Thymus (tissue), 11 donors: ENCODE data around the gene FAM170B. TPM values are rescaled to one million over a fixed set of nuclear protein-coding genes. Genes with fewer than 3 reads are reported as not detected.

Source experiments
- DNase-seq, 9 donors: peaks; one replicate each; pipeline ENCODE4 v3.0.0-alpha.2; 2013; ENCODE audit warnings: low spot score in 9 of 9, low read depth in 6 of 9, missing footprints in 1 of 9
- H3K27ac ChIP-seq, 2 donors: one replicate each; pipeline ENCODE4 v1.5.1; 2013; ENCODE audit warnings: control low read depth in 1 of 2, low read depth in 1 of 2, low read length in 1 of 2, mild to moderate bottlenecking in 1 of 2, moderate library complexity in 1 of 2
- H3K27me3 ChIP-seq, 2 donors: one replicate each; pipeline ENCODE4 v1.5.1; 2013; ENCODE audit warnings: low read length in 1 of 2; ENCODE audit not compliant: control insufficient read depth in 2 of 2, insufficient read depth in 1 of 2
- H3K36me3 ChIP-seq, 2 donors: one replicate each; pipeline ENCODE4 v1.5.1; 2013; ENCODE audit warnings: low read length in 1 of 2, mild to moderate bottlenecking in 1 of 2, moderate library complexity in 1 of 2; ENCODE audit not compliant: control insufficient read depth in 2 of 2, insufficient read depth in 2 of 2
- H3K4me1 ChIP-seq, 2 donors: one replicate each; pipeline ENCODE4 v1.5.1; 2013; ENCODE audit warnings: low read length in 2 of 2; ENCODE audit not compliant: control insufficient read depth in 2 of 2, insufficient read depth in 2 of 2
- H3K4me3 ChIP-seq, 2 donors: one replicate each; pipeline ENCODE4 v1.5.1; 2013; ENCODE audit warnings: low read length in 2 of 2, control low read depth in 1 of 2, mild to moderate bottlenecking in 1 of 2
- H3K9me3 ChIP-seq, 2 donors: one replicate each; pipeline ENCODE4 v1.5.1; 2013; ENCODE audit warnings: low read length in 1 of 2, mild to moderate bottlenecking in 1 of 2; ENCODE audit not compliant: control insufficient read depth in 2 of 2, insufficient read depth in 1 of 2
- WGBS: extraction: QIAGEN DNeasy Blood & Tissue Kit; methylation state at CpG from one replicate; pipeline ENCODE4 v1.1.7; 2013; 5-methylcytosine and 5-hydroxymethylcytosine counted together
- polyA plus RNA-seq: library from polyadenylated mRNA; stranded (reverse); fragments of 200-250 nt; gene quantifications from one replicate; pipeline ENCODE4 v1.2.3, GENCODE V29; 2013
- total RNA-seq: library from RNA; stranded (reverse); fragments of 120-200 nt; gene quantifications from one replicate; pipeline ENCODE4 v1.2.4, GENCODE V29; 2013
- donor health status: healthy.

The FAM170B gene
- total and polyA plus RNA-seq, 2 donors, result 0.02 TPM; not detected in 1

DNA sequence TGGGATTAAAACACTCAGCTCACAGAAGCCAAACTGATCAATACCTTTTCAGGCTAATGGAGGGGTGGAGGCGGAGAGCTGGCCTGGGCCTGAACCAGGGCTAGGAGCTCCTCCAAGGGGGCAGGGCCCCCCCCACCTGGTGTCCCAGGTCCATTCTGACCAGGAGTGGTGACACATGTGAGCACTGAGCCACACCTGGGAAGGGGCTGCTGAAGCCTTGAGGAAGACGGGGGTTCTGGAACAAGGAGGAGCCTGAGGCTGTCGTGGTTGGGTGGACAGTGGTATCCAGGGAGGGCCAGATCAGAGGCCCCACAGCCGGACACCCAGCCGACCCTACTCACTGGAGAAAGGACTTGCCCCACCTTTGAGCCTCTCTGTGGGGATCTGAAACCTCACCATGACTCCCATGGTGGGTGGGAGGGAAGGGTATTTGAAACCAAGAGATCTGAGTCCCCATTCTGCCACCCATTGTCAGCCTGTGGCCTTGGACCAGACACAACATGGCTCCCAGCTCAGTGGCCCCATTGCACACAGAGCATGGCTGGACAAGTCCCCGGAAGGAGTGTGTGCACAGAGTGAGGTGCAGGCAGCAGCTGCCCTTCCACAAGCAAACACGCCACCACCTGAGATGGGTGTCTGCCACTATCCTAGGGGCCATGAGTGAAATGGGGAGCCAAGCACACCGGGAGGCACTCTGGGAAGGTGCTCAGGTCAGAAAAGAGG lies 41.9 kb upstream of the FAM170B start:
- Histone ChIP-seq H3K4me3 (no peak overlapping the region), H3K36me3 (no peaks in the 10 kb centered on the region), H3K9me3 (no peaks in the 10 kb centered on the region), H3K27ac (no peak overlapping the region), H3K4me1 (peaks cover 0 to 23% of the 10 kb centered on the region in 2 donors), H3K27me3 (no peaks in the 10 kb centered on the region)
- DNase-seq, result no peak
- 97% methylated on average over 8 of the region's 8 CpGs for WGBS

DNA sequence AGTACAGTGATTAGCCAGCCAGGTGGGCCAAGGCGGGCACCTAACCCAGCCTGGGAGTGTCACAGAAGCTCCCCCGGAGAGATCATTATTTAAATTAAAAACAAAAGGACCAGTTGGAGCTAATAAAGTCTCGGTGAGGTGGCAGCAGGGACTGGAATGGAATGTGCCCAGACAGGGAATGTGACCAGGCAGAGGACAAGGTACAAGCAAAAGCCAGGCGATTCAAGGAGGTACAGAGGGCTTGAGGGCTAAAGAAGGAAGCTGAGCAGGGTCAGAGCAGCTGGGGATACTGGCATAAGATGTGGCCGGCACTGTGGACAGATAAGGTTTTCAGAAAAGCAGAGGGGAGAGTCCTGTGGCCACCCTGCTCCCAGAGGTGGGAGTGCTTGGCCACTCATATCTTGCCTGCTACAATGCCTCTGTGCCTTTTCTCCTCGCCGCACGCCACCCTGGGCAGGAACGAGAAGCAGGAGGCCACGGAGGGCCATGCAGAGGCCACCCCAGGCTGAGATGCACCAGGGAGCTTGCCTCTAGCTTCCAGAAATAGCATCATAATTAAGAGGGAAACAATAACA lies 41.2 kb upstream of the FAM170B start:
- Histone ChIP-seq H3K4me1 (peaks cover 0 to 20% of the 10 kb centered on the region in 2 donors), H3K9me3 (no peaks in the 10 kb centered on the region)

GRCh38 chr10:49174261-49174925 lies 40.6 kb upstream of the FAM170B start:
- no peak for DNase-seq
- Histone ChIP-seq H3K9me3 (no peaks in the 10 kb centered on the region), H3K27me3 (no peaks in the 10 kb centered on the region), H3K4me3 (no peak overlapping the region), H3K27ac (no peak overlapping the region), H3K4me1 (peaks cover 0 to 16% of the 10 kb centered on the region in 2 donors), H3K36me3 (no peaks in the 10 kb centered on the region)
- 51% methylated on average over 15 of the region's 15 CpGs for WGBS

More for the DNA sequence above, 41.2 kb upstream of the FAM170B start:
- no peak overlapping the region for H3K27ac ChIP-seq
- no peaks in the 10 kb centered on the region for H3K27me3 ChIP-seq
- no peak for DNase-seq
- H3K4me3 ChIP-seq, result no peak overlapping the region
- H3K36me3 ChIP-seq, result no peaks in the 10 kb centered on the region
- 95% methylated on average over 10 of the region's 10 CpGs for WGBS

DNA sequence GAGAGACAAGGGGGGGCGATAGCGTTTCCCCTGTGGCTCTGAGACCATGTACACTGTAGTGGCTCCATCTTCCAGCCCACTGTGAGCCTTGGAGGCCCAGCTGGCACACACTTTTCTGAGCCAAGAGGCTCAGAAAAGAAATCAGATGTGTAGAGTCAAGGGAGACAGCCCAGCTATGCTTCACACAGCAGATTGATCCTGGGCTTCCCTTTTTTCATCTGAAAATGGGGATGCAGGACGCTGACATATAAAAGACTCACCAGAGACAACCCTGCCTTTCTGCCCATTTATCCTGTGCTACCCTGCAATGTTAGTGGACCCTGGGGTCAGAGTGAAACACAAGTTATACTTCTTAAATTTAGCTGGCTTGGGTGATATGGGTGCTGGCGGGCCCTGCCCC lies 40.0 kb upstream of the FAM170B start:
- Histone ChIP-seq H3K9me3 (no peaks in the 10 kb centered on the region), H3K4me1 (peaks cover 0 to 16% of the 10 kb centered on the region in 2 donors), H3K27ac (no peak overlapping the region), H3K27me3 (no peaks in the 10 kb centered on the region), H3K36me3 (no peaks in the 10 kb centered on the region), H3K4me3 (no peak overlapping the region)
- no peak for DNase-seq
- 96% methylated on average over 4 of the region's 4 CpGs for WGBS

DNA sequence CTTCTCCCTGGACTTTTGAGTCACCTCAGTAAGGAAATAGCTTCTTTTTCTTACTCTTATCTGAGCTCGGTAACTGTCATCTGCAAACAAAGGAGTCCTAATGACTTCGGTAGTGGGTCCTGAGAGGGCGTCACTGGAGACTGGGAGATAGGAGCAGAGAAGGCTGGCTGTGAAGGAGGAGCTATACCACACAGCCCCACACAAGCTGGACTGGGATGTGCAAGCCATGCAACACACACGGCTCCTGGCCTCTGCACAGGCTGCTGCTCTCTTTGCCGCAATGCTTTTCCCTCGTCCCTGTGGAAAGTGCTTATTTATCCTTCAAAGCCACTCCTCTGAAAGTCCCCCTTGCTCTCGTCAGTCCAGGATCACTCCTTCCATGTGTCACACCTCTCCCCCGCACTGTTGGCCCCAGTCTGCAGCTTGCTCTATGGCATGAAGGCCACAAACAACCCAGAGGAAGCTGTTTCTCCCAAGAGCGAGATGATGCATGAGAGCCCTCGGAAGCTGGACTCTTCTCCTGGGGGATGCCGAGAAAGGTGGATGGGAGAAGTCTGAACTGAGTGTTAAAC lies 39.5 kb upstream of the FAM170B start:
- WGBS, result 96% methylated on average over 11 of the region's 11 CpGs
- no peak for DNase-seq
- H3K4me3 ChIP-seq, result no peak overlapping the region

GRCh38 chr10:49172777-49173132 lies 38.9 kb upstream of the FAM170B start:
- peaks cover 0 to 16% of the 10 kb centered on the region in 2 donors for H3K4me1 ChIP-seq
- H3K27ac ChIP-seq, result no peak overlapping the region
- H3K4me3 ChIP-seq, result no peak overlapping the region
- H3K27me3 ChIP-seq, result no peaks in the 10 kb centered on the region
- no peaks in the 10 kb centered on the region for H3K9me3 ChIP-seq
- H3K36me3 ChIP-seq, result no peaks in the 10 kb centered on the region
- no peak for DNase-seq
- WGBS, result 93% methylated on average over 3 of the region's 3 CpGs

More for the DNA sequence above, 39.5 kb upstream of the FAM170B start:
- Histone ChIP-seq H3K9me3 (no peaks in the 10 kb centered on the region), H3K27ac (no peak overlapping the region), H3K36me3 (no peaks in the 10 kb centered on the region), H3K27me3 (no peaks in the 10 kb centered on the region), H3K4me1 (peaks cover 0 to 16% of the 10 kb centered on the region in 2 donors)

GRCh38 chr10:49172061-49172776 lies 38.4 kb upstream of the FAM170B start:
- WGBS, result 92% methylated on average over 4 of the region's 4 CpGs
- DNase-seq, result no peak
- Histone ChIP-seq H3K27me3 (no peaks in the 10 kb centered on the region), H3K4me3 (no peak overlapping the region), H3K4me1 (peaks cover 0 to 11% of the 10 kb centered on the region in 2 donors), H3K9me3 (no peaks in the 10 kb centered on the region), H3K36me3 (no peaks in the 10 kb centered on the region), H3K27ac (no peak overlapping the region)

- no peaks in the 10 kb centered on the region for H3K9me3 ChIP-seq
- no peak overlapping the region for H3K27ac ChIP-seq
- 89% methylated on average over 7 of the region's 7 CpGs for WGBS
- H3K36me3 ChIP-seq, result no peaks in the 10 kb centered on the region
- no peak for DNase-seq
- no peaks in the 10 kb centered on the region for H3K27me3 ChIP-seq
- H3K4me3 ChIP-seq, result no peak overlapping the region
- H3K4me1 ChIP-seq, result peaks cover 0 to 8% of the 10 kb centered on the region in 2 donors
These were observed 37.7 kb upstream of the FAM170B start for GRCh38 chr10:49171326-49172060.
